GM12878 (cell line): ENCODE measurements around the gene CNTN4. TPM values are rescaled to one million over a fixed set of nuclear protein-coding genes. Genes with fewer than 3 reads are reported as not detected.

Source experiments
- ATAC-seq: fragments of 200-7000 bp; cut with Tn5 transposase; 3 replicates; pipeline ENCODE4 v1.9.1; 2020; ENCODE audit warnings: mild to moderate bottlenecking, moderate library complexity
- BruUV-seq: library from RNA; stranded (reverse); fragments of 400-500 nt; replicated peaks from 2 replicates; lab custom pipeline; 2021; lab: Mats Ljungman, UMichigan
- CTCF ChIA-PET: fragments of 300-600 bp; sonication (Branson Sonifier 250); formaldehyde crosslinking; extraction: SDS; loops from one replicate; lab custom pipeline; 2021; ENCODE audit warnings: inconsistent platforms; lab: Yijun Ruan, JAX
- POLR2A ChIA-PET: fragments of 350-600 bp; formaldehyde crosslinking; extraction: SDS; loops from one replicate; lab custom pipeline; 2021; ENCODE audit warnings: inconsistent platforms; lab: Charles Lee
- RAD21 ChIA-PET: fragments of 300-600 bp; sonication (Branson Sonifier 250); formaldehyde crosslinking; loops from one replicate; lab custom pipeline; 2023; ENCODE audit warnings: antibody characterized with exemption; ENCODE audit not compliant: unreplicated experiment; lab: Charles Lee
- SMC1A ChIA-PET: fragments of 300-600 bp; sonication (Branson Sonifier 250); formaldehyde crosslinking; loops from one replicate; lab custom pipeline; 2023; ENCODE audit not compliant: unreplicated experiment, uncharacterized antibody; lab: Charles Lee
- DNase-seq: peaks from one replicate; pipeline ENCODE4 v3.0.0-alpha.2; 2011; ENCODE audit warnings: low read depth, low spot score
- FAIRE-seq: peaks from 3 replicates; lab custom pipeline; 2011; peaks lifted over from hg19 to GRCh38; lab: Jason Lieb, UNC
- H2AFZ ChIP-seq: 2 replicates; pipeline ENCODE4 v1.6.0; 2011; ENCODE audit warnings: low read depth, low read length, control low read depth; ENCODE audit not compliant: control insufficient read depth
- H3K27ac ChIP-seq: 2 replicates; pipeline ENCODE4 v1.5.1; 2011; ENCODE audit warnings: control low read depth; ENCODE audit not compliant: control insufficient read depth, insufficient read depth
- H3K27me3 ChIP-seq, 2 experiments: replicated peaks in 1 of 2; 2 replicates each; pipeline versions ENCODE4 v1.6.0 to v1.6.1; 2011; ENCODE audit warnings: low read length in 1 of 2; ENCODE audit not compliant: control insufficient read depth in 2 of 2, insufficient read depth in 2 of 2
- H3K36me3 ChIP-seq, 2 experiments: 2 replicates each; pipeline ENCODE4 v1.5.1; 2011; ENCODE audit warnings: low read length in 1 of 2; ENCODE audit not compliant: control insufficient read depth in 2 of 2, insufficient read depth in 2 of 2
- H3K4me1 ChIP-seq: 2 replicates; pipeline ENCODE4 v1.6.1; 2011; ENCODE audit warnings: mild to moderate bottlenecking, low read length, moderate library complexity, mixed read lengths; ENCODE audit not compliant: control insufficient read depth, insufficient read depth
- H3K4me2 ChIP-seq: 2 replicates; pipeline ENCODE4 v1.6.0; 2011; ENCODE audit warnings: control low read depth; ENCODE audit not compliant: control insufficient read depth, insufficient read depth
- H3K4me3 ChIP-seq: fragments of 200-600 bp; sonication (generic); 2 replicates; pipeline ENCODE4 v1.5.1; 2016
- H3K79me2 ChIP-seq: 2 replicates; pipeline ENCODE4 v1.6.0; 2011; ENCODE audit warnings: low read length; ENCODE audit not compliant: control insufficient read depth, insufficient read depth
- H3K9ac ChIP-seq: 2 replicates; pipeline ENCODE4 v1.8.0; 2011; ENCODE audit warnings: low read length, control low read depth, mixed read lengths; ENCODE audit not compliant: control insufficient read depth, insufficient read depth
- H3K9me3 ChIP-seq: replicated peaks from 3 replicates; pipeline ENCODE4 v1.5.1; 2011; ENCODE audit warnings: mild to moderate bottlenecking, low read length; ENCODE audit not compliant: control insufficient read depth, insufficient read depth
- H4K20me1 ChIP-seq: 2 replicates; pipeline ENCODE4 v1.6.0; 2011; ENCODE audit not compliant: control insufficient read depth, insufficient read depth
- ATF2 ChIP-seq: IDR thresholded peaks from 2 replicates; pipeline ENCODE4 v1.6.1; 2012; ENCODE audit warnings: low read length, inconsistent platforms
- BHLHE40 ChIP-seq, 2 experiments: fragments of 450-650 bp in 1 of 2; IDR thresholded peaks; 2 replicates each; pipeline ENCODE4 v1.6.1; 2011 to 2017; ENCODE audit warnings: low read depth in 2 of 2, borderline replicate concordance in 1 of 2, improper control_type of control experiment in 1 of 2, low read length in 1 of 2, mild to moderate bottlenecking in 1 of 2
- CBFB ChIP-seq: IDR thresholded peaks from 2 replicates; pipeline ENCODE4 v1.6.1; 2016; ENCODE audit warnings: antibody characterized with exemption, low read depth
- HDAC2 ChIP-seq: fragments of 200-600 bp; sonication (generic); IDR thresholded peaks from 2 replicates; pipeline ENCODE4 v1.6.1; 2017
- MXI1 ChIP-seq: fragments of 150-350 bp; IDR thresholded peaks from 2 replicates; pipeline ENCODE4 v1.6.1; 2011; ENCODE audit warnings: low read depth, mild to moderate bottlenecking, inconsistent platforms, low read length, improper control_type of control experiment
- NFXL1 ChIP-seq: fragments of 450-650 bp; IDR thresholded peaks from 2 replicates; pipeline ENCODE4 v1.6.1; 2017; ENCODE audit warnings: antibody characterized with exemption, mild to moderate bottlenecking, borderline replicate concordance
- RAD21 ChIP-seq: IDR thresholded peaks from 2 replicates; pipeline ENCODE4 v1.6.1; 2011; ENCODE audit warnings: mild to moderate bottlenecking, low read depth, low read length, moderate library complexity; ENCODE audit not compliant: insufficient read depth
- REST ChIP-seq: IDR thresholded peaks from 2 replicates; pipeline ENCODE4 v1.6.1; 2012; ENCODE audit warnings: mild to moderate bottlenecking, low read depth, low read length
- SMAD1 ChIP-seq: fragments of 450-650 bp; IDR thresholded peaks from 2 replicates; pipeline ENCODE4 v1.6.1; 2018; ENCODE audit warnings: mild to moderate bottlenecking, low read depth; ENCODE audit not compliant: partially characterized antibody
- SMARCA5 ChIP-seq: fragments of 450-650 bp; IDR thresholded peaks from 2 replicates; pipeline ENCODE4 v1.6.1; 2017; ENCODE audit warnings: mild to moderate bottlenecking
- SREBF2 ChIP-seq: IDR thresholded peaks from 2 replicates; pipeline ENCODE4 v1.6.1; 2012; ENCODE audit warnings: mild to moderate bottlenecking, low read length
- STAT1 ChIP-seq: fragments of 450-650 bp; conservative IDR thresholded peaks from 2 replicates; pipeline ENCODE4 v1.6.1; 2014; ENCODE audit warnings: antibody characterized with exemption, mild to moderate bottlenecking
- TARDBP ChIP-seq: IDR thresholded peaks from 2 replicates; pipeline ENCODE4 v1.6.1; 2016; ENCODE audit warnings: borderline replicate concordance
- TCF7 ChIP-seq: IDR thresholded peaks from 2 replicates; pipeline ENCODE4 v1.6.1; 2014; ENCODE audit warnings: antibody characterized with exemption, borderline replicate concordance
- WGBS: methylation state at CpG from one replicate; pipeline ENCODE4 v1.1.6; 2016; ENCODE audit warnings: low lambda C conversion rate; ENCODE audit not compliant: insufficient replicate concordance, insufficient coverage; ENCODE audit errors: missing lambda C conversion rate; 5-methylcytosine and 5-hydroxymethylcytosine counted together
- in situ Hi-C: fragments of 300-500 bp; cut with MboI; formaldehyde crosslinking; loops from 9 replicates; pipeline ENCODE4 v1.14.3; 2018; ENCODE audit warnings: mixed read lengths
- intact Hi-C: fragments of 100-400 bp; cut with micrococcal nuclease; formaldehyde crosslinking; loops from one replicate; pipeline ENCODE4 v1.14.2; 2022; ENCODE audit not compliant: unreplicated experiment
- polyA plus RNA-seq, 11 experiments: library from polyadenylated mRNA; depleted of rRNA in 4 of 11; unstranded in 6 of 11; stranded (reverse) in 5 of 11; fragments of >200 nt; fragmentation: Nextera tagmentation in 4 of 11; fragmentation: Illumina TruSeq in 1 of 11; extraction: Ambion mirVana in 4 of 11; extraction: Trizol in 1 of 11; gene quantifications; 1 replicate in 1 of 11; 2 replicates in 10 of 11; pipeline versions ENCODE4 v1.2.1 to v1.2.3, GENCODE V29; 2011 to 2016; ENCODE audit warnings: inconsistent platforms in 2 of 11, missing spikeins in 2 of 11, low read depth in 1 of 11
- total RNA-seq, 4 experiments: library from RNA; depleted of rRNA in 3 of 4; stranded (reverse); fragments of >200 nt in 3 of 4; fragmentation: Illumina TruSeq in 1 of 4; extraction: Trizol in 1 of 4; gene quantifications; 2 replicates each; pipeline versions ENCODE4 v1.2.1 to v1.2.3, GENCODE V29; 2013 to 2021
- TF ChIP-seq, protein P1 (sequence below): fragments of 450-650 bp; IDR thresholded peaks from 2 replicates; pipeline ENCODE4 v1.6.1; 2017; ENCODE audit warnings: mild to moderate bottlenecking, moderate library complexity

The CNTN4 gene
- total and polyA plus RNA-seq, 10 of the 15 experiments (the other 5 are each of a cell fraction or from before 2014, with no cell fraction given), result 0.05 to 0.43 (median 0.15) TPM; not detected in 1

- TF ChIP-seq BHLHE40 (IDR thresholded peaks at IDR 0.05; ENCODE audit: borderline replicate concordance in 1 of 2, low read depth in 2 of 2, low read length in 1 of 2), result no peak
- TF ChIP-seq NFXL1, result no peak
- TF ChIP-seq SMAD1, result no peak
- TF ChIP-seq CBFB, result no peak
- TF ChIP-seq TCF7, result no peak
- no peak for TF ChIP-seq SREBF2
These were observed 642.9 kb downstream of the CNTN4 start (continued) for GRCh38 chr3:2741516-2741915.

- ChIA-PET RAD21 (no interaction called here), POLR2A (no interaction called here), CTCF (interaction anchor here (0.7 to 1.3 kb wide), 4 partner anchors 10 to 610 kb away, joined by 3 read pairs; no protein-coding TSS in a partner anchor), SMC1A (interaction anchor here (0.7 to 1.5 kb wide), 2 partner anchors 9 to 11 kb away, joined by 3 read pairs; no protein-coding TSS in a partner anchor)
- FAIRE-seq (peak; percentile 59), ATAC-seq (peak; percentile 59), DNase-seq (no peak)
- Histone ChIP-seq H2AFZ (no peak overlapping the region), H4K20me1 (no peaks in the 10 kb centered on the region), H3K9me3 (no peaks in the 10 kb centered on the region), H3K27me3 (no peaks in the 10 kb centered on the region), H3K4me3 (no peak overlapping the region), H3K27ac (no peak overlapping the region), H3K4me1 (no peaks in the 10 kb centered on the region), H3K4me2 (no peak overlapping the region), H3K79me2 (no peaks in the 10 kb centered on the region), H3K36me3 (no peaks in the 10 kb centered on the region), H3K9ac (no peak overlapping the region)
- in situ Hi-C loops (no loop called here), intact Hi-C loops (loop anchor here (10.0 kb wide), 1 partner anchor 410 kb away; the partner anchor contains the start of gene CRBN)
- no TSS peak for BruUV-seq
- WGBS, result 5% methylated on average over 9 of the region's 9 CpGs
- no peak for TF ChIP-seq HDAC2
- no peak for TF ChIP-seq TARDBP
- peak; percentile 43 for TF ChIP-seq RAD21
- TF ChIP-seq STAT1, result no peak
- TF ChIP-seq, protein P1, sequence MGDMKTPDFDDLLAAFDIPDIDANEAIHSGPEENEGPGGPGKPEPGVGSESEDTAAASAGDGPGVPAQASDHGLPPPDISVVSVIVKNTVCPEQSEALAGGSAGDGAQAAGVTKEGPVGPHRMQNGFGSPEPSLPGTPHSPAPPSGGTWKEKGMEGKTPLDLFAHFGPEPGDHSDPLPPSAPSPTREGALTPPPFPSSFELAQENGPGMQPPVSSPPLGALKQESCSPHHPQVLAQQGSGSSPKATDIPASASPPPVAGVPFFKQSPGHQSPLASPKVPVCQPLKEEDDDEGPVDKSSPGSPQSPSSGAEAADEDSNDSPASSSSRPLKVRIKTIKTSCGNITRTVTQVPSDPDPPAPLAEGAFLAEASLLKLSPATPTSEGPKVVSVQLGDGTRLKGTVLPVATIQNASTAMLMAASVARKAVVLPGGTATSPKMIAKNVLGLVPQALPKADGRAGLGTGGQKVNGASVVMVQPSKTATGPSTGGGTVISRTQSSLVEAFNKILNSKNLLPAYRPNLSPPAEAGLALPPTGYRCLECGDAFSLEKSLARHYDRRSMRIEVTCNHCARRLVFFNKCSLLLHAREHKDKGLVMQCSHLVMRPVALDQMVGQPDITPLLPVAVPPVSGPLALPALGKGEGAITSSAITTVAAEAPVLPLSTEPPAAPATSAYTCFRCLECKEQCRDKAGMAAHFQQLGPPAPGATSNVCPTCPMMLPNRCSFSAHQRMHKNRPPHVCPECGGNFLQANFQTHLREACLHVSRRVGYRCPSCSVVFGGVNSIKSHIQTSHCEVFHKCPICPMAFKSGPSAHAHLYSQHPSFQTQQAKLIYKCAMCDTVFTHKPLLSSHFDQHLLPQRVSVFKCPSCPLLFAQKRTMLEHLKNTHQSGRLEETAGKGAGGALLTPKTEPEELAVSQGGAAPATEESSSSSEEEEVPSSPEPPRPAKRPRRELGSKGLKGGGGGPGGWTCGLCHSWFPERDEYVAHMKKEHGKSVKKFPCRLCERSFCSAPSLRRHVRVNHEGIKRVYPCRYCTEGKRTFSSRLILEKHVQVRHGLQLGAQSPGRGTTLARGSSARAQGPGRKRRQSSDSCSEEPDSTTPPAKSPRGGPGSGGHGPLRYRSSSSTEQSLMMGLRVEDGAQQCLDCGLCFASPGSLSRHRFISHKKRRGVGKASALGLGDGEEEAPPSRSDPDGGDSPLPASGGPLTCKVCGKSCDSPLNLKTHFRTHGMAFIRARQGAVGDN, result no peak
- no peak for TF ChIP-seq REST
- TF ChIP-seq MXI1, result no peak
- TF ChIP-seq ATF2, result no peak
- no peak for TF ChIP-seq SMARCA5
These were observed 666.4 kb downstream of the CNTN4 start for GRCh38 chr3:2765002-2765579.
